Right atrium auricular region (tissue), 2 donors: ENCODE data around the gene SREBF1. TPM values are rescaled to one million over a fixed set of nuclear protein-coding genes. Genes with fewer than 3 reads are reported as not detected.

Source experiments
- DNase-seq: peaks from one replicate; pipeline ENCODE4 v3.0.0-alpha.2; 2019; ENCODE audit warnings: low spot score
- H3K27ac ChIP-seq, 2 donors: fragments of 200-600 bp; sonication (generic); 1 replicate in 1 of 2; 2 replicates in 1 of 2; pipeline ENCODE4 v1.5.1; 2016 to 2019
- H3K27me3 ChIP-seq, 2 donors: fragments of 200-600 bp; sonication (generic); one replicate each; pipeline versions ENCODE4 v1.5.1 to v1.6.0; 2017 to 2019
- H3K36me3 ChIP-seq: fragments of 200-600 bp; sonication (generic); one replicate; pipeline ENCODE4 v1.5.1; 2016
- H3K4me1 ChIP-seq, 2 donors: fragments of 200-600 bp; sonication (generic); one replicate each; pipeline versions ENCODE4 v1.5.1 to v1.6.0; 2017 to 2019
- H3K4me3 ChIP-seq, 2 donors: fragments of 200-600 bp; sonication (generic); 1 replicate in 1 of 2; 2 replicates in 1 of 2; pipeline ENCODE4 v1.5.1; 2017 to 2019; ENCODE audit warnings: mild to moderate bottlenecking in 1 of 2, moderate library complexity in 1 of 2
- H3K9me3 ChIP-seq, 2 donors: fragments of 200-600 bp; sonication (generic); one replicate each; pipeline ENCODE4 v1.5.1; 2019
- CTCF ChIP-seq, 2 donors: fragments of 200-600 bp; sonication (generic); IDR thresholded peaks; one replicate each; pipeline ENCODE4 v1.5.1; 2019; ENCODE audit warnings: antibody characterized with exemption in 2 of 2
- total RNA-seq, 2 donors: library from RNA; depleted of rRNA; stranded (reverse); fragments of >200 nt; gene quantifications; one replicate each; pipeline ENCODE4 v1.1.0, GENCODE V29; 2016

Gene SREBF1
- total RNA-seq, 2 donors from 2014 or later: 17.0 to 29.8 TPM

GRCh38 chr17:17785407-17785806, 51.4 kb downstream of the SREBF1 start:
- peaks cover 0 to 84% of the 10 kb centered on the region in 2 donors for H3K4me1 ChIP-seq

GRCh38 chr17:17784657-17785267, 52.0 kb downstream of the SREBF1 start:
- peaks cover 0 to 83% of the 10 kb centered on the region in 2 donors for H3K4me1 ChIP-seq
- no peak for DNase-seq
- H3K9me3 ChIP-seq: no peaks in the 10 kb centered on the region
- no peaks in the 10 kb centered on the region for H3K27me3 ChIP-seq
- H3K36me3 ChIP-seq: no peaks in the 10 kb centered on the region
- peak overlapping the region; percentile 89 to 97 for H3K27ac ChIP-seq
- TF ChIP-seq CTCF (IDR thresholded peaks at IDR 0.05): no peak
- H3K4me3 ChIP-seq: peak overlapping the region in 1 of 2 donors; percentile 67

More at GRCh38 chr17:17785407-17785806, 51.4 kb downstream of the SREBF1 start:
- Histone ChIP-seq H3K36me3 (no peaks in the 10 kb centered on the region), H3K27ac (peak overlapping the region; percentile 12 to 97), H3K9me3 (no peaks in the 10 kb centered on the region), H3K4me3 (no peak overlapping the region), H3K27me3 (no peaks in the 10 kb centered on the region)
- TF ChIP-seq CTCF (IDR thresholded peaks at IDR 0.05): no peak
- no peak for DNase-seq

GRCh38 chr17:17783825-17784656, 52.7 kb downstream of the SREBF1 start:
- TF ChIP-seq CTCF (IDR thresholded peaks at IDR 0.05): no peak
- no peak for DNase-seq
- Histone ChIP-seq H3K36me3 (no peaks in the 10 kb centered on the region), H3K27ac (peak overlapping the region; percentile 89 to 97), H3K9me3 (no peaks in the 10 kb centered on the region), H3K27me3 (no peaks in the 10 kb centered on the region), H3K4me1 (peaks cover 0 to 82% of the 10 kb centered on the region in 2 donors), H3K4me3 (peak overlapping the region; percentile 46 to 67)

- Histone ChIP-seq H3K9me3 (no peaks in the 10 kb centered on the region), H3K27ac (peak overlapping the region; percentile 89 to 97), H3K36me3 (no peaks in the 10 kb centered on the region), H3K4me1 (peaks cover 0 to 88% of the 10 kb centered on the region in 2 donors), H3K27me3 (no peaks in the 10 kb centered on the region), H3K4me3 (peak overlapping the region; percentile 46 to 67)
- no peak for DNase-seq
- TF ChIP-seq CTCF (IDR thresholded peaks at IDR 0.05): peak in 1 of 2 donors; percentile 59
These were observed 53.5 kb downstream of the SREBF1 start for GRCh38 chr17:17783116-17783824.

GRCh38 chr17:17782523-17783115, 54.2 kb downstream of the SREBF1 start:
- H3K36me3 ChIP-seq: no peaks in the 10 kb centered on the region
- peaks cover 0 to 94% of the 10 kb centered on the region in 2 donors for H3K4me1 ChIP-seq
- no peaks in the 10 kb centered on the region for H3K27me3 ChIP-seq
- no peaks in the 10 kb centered on the region for H3K9me3 ChIP-seq
- no peak for DNase-seq
- peak overlapping the region; percentile 46 to 67 for H3K4me3 ChIP-seq
- TF ChIP-seq CTCF (IDR thresholded peaks at IDR 0.05): no peak
- peak overlapping the region; percentile 89 to 97 for H3K27ac ChIP-seq
